WERI-Rb-1 (cell line): ENCODE measurements around the gene IGFLR1.

ENCODE experiments used
- DNase-seq: peaks from one replicate; pipeline ENCODE4 v3.0.0-alpha.2; 2020
- H3K27ac ChIP-seq: fragments of 250-450 bp; sonication (Bioruptor Pico); 2 replicates; pipeline ENCODE4 v1.5.1; 2020; ENCODE audit warnings: mild to moderate bottlenecking, moderate library complexity
- H3K27me3 ChIP-seq: fragments of 250-450 bp; sonication (Bioruptor Pico); 2 replicates; pipeline ENCODE4 v1.5.1; 2021; ENCODE audit warnings: mild to moderate bottlenecking, low read depth, moderate library complexity; ENCODE audit not compliant: insufficient read depth, severe bottlenecking
- H3K36me3 ChIP-seq: fragments of 250-450 bp; sonication (Bioruptor Pico); 2 replicates; pipeline ENCODE4 v1.5.1; 2020; ENCODE audit warnings: mild to moderate bottlenecking, moderate library complexity
- H3K4me3 ChIP-seq: 2 replicates; pipeline ENCODE4 v1.5.1; 2011; ENCODE audit warnings: low read depth, mild to moderate bottlenecking, control low read depth, low read length
- H3K9me3 ChIP-seq: fragments of 250-450 bp; sonication (Bioruptor Pico); 2 replicates; pipeline ENCODE4 v1.5.1; 2021; ENCODE audit warnings: mild to moderate bottlenecking, moderate library complexity; ENCODE audit not compliant: severe bottlenecking
- CTCF ChIP-seq: IDR thresholded peaks from 2 replicates; pipeline ENCODE4 v1.5.1; 2011; ENCODE audit warnings: low read depth, mild to moderate bottlenecking, control low read depth, inconsistent platforms, low read length

IGFLR1 gene

GRCh38 chr19:35729763-35730162 is 12.5 kb downstream of the IGFLR1 start:
- Histone ChIP-seq H3K4me3 (no peak overlapping the region), H3K9me3 (no peaks in the 10 kb centered on the region), H3K27ac (no peak overlapping the region), H3K36me3 (peaks cover 93% of the 10 kb centered on the region), H3K27me3 (no peaks in the 10 kb centered on the region)
- no peak for DNase-seq
- no peak for TF ChIP-seq CTCF

GRCh38 chr19:35729021-35729420 is 13.2 kb downstream of the IGFLR1 start:
- Histone ChIP-seq H3K27me3 (no peaks in the 10 kb centered on the region), H3K4me3 (no peak overlapping the region), H3K27ac (no peak overlapping the region), H3K9me3 (no peaks in the 10 kb centered on the region), H3K36me3 (peaks cover 93% of the 10 kb centered on the region)
- DNase-seq, result no peak
- TF ChIP-seq CTCF, result no peak

- H3K36me3 ChIP-seq, result peaks cover 95% of the 10 kb centered on the region
- H3K9me3 ChIP-seq, result no peaks in the 10 kb centered on the region
- no peak overlapping the region for H3K27ac ChIP-seq
- DNase-seq, result no peak
- no peaks in the 10 kb centered on the region for H3K27me3 ChIP-seq
- TF ChIP-seq CTCF, result no peak
- H3K4me3 ChIP-seq, result no peak overlapping the region
These were observed 14.1 kb downstream of the IGFLR1 start for GRCh38 chr19:35727956-35728706.

GRCh38 chr19:35727053-35727955 is 14.9 kb downstream of the IGFLR1 start:
- DNase-seq, result no peak
- Histone ChIP-seq H3K27me3 (no peaks in the 10 kb centered on the region), H3K4me3 (no peak overlapping the region), H3K9me3 (no peaks in the 10 kb centered on the region), H3K27ac (no peak overlapping the region), H3K36me3 (peaks cover 97% of the 10 kb centered on the region)
- TF ChIP-seq CTCF, result no peak

GRCh38 chr19:35725216-35725861 is 16.9 kb downstream of the IGFLR1 start:
- no peak overlapping the region for H3K27ac ChIP-seq
- no peak overlapping the region for H3K4me3 ChIP-seq
- H3K9me3 ChIP-seq, result no peaks in the 10 kb centered on the region
- H3K36me3 ChIP-seq, result peaks cover 90% of the 10 kb centered on the region
- TF ChIP-seq CTCF, result no peak
- no peak for DNase-seq
- H3K27me3 ChIP-seq, result no peaks in the 10 kb centered on the region
